Measurements from ENCODE around the gene LRRC39. TPM values are rescaled to one million over a fixed set of nuclear protein-coding genes. Genes with fewer than 3 reads are reported as not detected.

The LRRC39 gene
- total and polyA plus RNA-seq, 12 donors, result 1.3 to 52.0 (median 11.7) TPM

DNA sequence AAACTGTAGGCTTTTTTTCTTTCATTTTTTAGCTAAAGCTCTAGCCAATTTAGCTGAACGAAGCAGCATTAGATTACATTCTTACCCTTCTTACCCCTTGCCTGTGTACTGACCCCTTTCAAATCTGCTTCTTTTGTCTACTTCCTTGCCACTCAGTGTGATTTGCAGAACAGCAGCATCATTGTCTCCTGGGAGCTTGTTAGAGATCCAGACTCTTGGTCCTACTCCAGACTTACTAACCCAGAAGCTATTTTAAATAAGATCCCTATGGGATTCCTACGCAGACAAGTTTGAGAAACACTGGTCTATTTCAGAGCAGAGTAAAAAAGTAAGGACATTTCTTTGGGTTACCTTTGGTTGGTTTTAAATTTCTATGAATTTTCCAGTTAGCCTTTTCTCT is 13.8 kb downstream of the LRRC39 start:
- no peaks in the 10 kb centered on the region for H3K4me1 ChIP-seq (replicated peaks in 1 of 2)
- intact Hi-C loops (cut with DNase I), result no loop called here
- H3K4me3 ChIP-seq, result no peak overlapping the region
- H3K27me3 ChIP-seq, result no peaks in the 10 kb centered on the region
- H3K36me3 ChIP-seq (replicated peaks in 1 of 2), result no peaks in the 10 kb centered on the region
- no peak for DNase-seq
- no peaks in the 10 kb centered on the region for H3K9me3 ChIP-seq (replicated peaks in 1 of 3)
- no peak for TF ChIP-seq POLR2A (IDR thresholded peaks at IDR 0.05)
- TF ChIP-seq, protein P1, sequence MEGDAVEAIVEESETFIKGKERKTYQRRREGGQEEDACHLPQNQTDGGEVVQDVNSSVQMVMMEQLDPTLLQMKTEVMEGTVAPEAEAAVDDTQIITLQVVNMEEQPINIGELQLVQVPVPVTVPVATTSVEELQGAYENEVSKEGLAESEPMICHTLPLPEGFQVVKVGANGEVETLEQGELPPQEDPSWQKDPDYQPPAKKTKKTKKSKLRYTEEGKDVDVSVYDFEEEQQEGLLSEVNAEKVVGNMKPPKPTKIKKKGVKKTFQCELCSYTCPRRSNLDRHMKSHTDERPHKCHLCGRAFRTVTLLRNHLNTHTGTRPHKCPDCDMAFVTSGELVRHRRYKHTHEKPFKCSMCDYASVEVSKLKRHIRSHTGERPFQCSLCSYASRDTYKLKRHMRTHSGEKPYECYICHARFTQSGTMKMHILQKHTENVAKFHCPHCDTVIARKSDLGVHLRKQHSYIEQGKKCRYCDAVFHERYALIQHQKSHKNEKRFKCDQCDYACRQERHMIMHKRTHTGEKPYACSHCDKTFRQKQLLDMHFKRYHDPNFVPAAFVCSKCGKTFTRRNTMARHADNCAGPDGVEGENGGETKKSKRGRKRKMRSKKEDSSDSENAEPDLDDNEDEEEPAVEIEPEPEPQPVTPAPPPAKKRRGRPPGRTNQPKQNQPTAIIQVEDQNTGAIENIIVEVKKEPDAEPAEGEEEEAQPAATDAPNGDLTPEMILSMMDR (IDR thresholded peaks at IDR 0.05), result no peak
- H3K27ac ChIP-seq, result no peak overlapping the region
- 66 to 78% (median 68%) methylated on average over 2 of the region's 2 CpGs for WGBS, 4 donors

GRCh38 chr1:100162881-100163280 is 15.2 kb downstream of the LRRC39 start:
- no peak for DNase-seq
- intact Hi-C loops (cut with DNase I), result no loop called here
- no peak overlapping the region for H3K27ac ChIP-seq
- TF ChIP-seq, protein P1 (IDR thresholded peaks at IDR 0.05), result no peak
- TF ChIP-seq POLR2A (IDR thresholded peaks at IDR 0.05), result no peak
- no peaks in the 10 kb centered on the region for H3K36me3 ChIP-seq (replicated peaks in 1 of 2)
- H3K9me3 ChIP-seq (replicated peaks in 1 of 3), result no peaks in the 10 kb centered on the region
- H3K27me3 ChIP-seq, result no peaks in the 10 kb centered on the region
- no peak overlapping the region for H3K4me3 ChIP-seq
- no peaks in the 10 kb centered on the region for H3K4me1 ChIP-seq (replicated peaks in 1 of 2)

GRCh38 chr1:100152271-100152670 is 25.8 kb downstream of the LRRC39 start:
- Histone ChIP-seq H3K36me3 (replicated peaks in 1 of 2) (peaks cover 0 to 2% of the 10 kb centered on the region in 2 donors), H3K27me3 (no peaks in the 10 kb centered on the region), H3K4me1 (replicated peaks in 1 of 2) (peaks cover 6 to 7% of the 10 kb centered on the region in 2 donors), H3K9me3 (replicated peaks in 1 of 3) (no peaks in the 10 kb centered on the region), H3K27ac (no peak overlapping the region), H3K4me3 (no peak overlapping the region)
- DNase-seq, result no peak
- intact Hi-C loops (cut with DNase I), result no loop called here
- TF ChIP-seq POLR2A (IDR thresholded peaks at IDR 0.05), result no peak
- TF ChIP-seq, protein P1 (IDR thresholded peaks at IDR 0.05), result no peak
- 76 to 82% (median 79%) methylated on average over 4 of the region's 4 CpGs for WGBS, 4 donors

DNA sequence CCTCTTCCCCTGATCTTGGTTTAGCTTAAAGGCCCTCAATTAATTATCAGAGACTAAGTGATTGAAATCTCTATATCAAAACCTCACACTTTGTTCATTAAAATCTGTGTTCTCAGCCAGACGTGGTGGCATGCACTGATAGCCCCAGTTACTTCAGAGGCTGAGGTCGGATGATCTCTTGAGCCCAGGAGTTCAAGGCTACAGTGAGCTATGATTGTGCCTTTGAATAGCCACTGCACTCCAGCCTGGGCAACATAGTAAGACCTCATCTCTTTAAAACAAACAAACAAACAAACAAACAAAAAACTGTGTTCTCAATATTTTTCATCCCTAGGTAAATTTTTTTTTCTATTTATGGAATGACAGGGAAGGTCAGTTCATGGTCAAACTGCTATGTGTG is 26.4 kb downstream of the LRRC39 start:
- H3K27ac ChIP-seq, result no peak overlapping the region
- peaks cover 0 to 8% of the 10 kb centered on the region in 2 donors for H3K36me3 ChIP-seq (replicated peaks in 1 of 2)
- intact Hi-C loops (cut with DNase I), result no loop called here
- no peak for TF ChIP-seq POLR2A (IDR thresholded peaks at IDR 0.05)
- TF ChIP-seq, protein P1 (IDR thresholded peaks at IDR 0.05), result no peak
- DNase-seq, result no peak
- no peaks in the 10 kb centered on the region for H3K9me3 ChIP-seq (replicated peaks in 1 of 3)
- no peaks in the 10 kb centered on the region for H3K27me3 ChIP-seq
- 28 to 49% (median 35%) methylated on average over 2 of the region's 2 CpGs for WGBS, 4 donors
- no peak overlapping the region for H3K4me3 ChIP-seq
- H3K4me1 ChIP-seq (replicated peaks in 1 of 2), result peaks cover 6 to 7% of the 10 kb centered on the region in 2 donors
